A549 (cell line): ENCODE measurements around the gene LYSMD1. TPM values are rescaled to one million over a fixed set of nuclear protein-coding genes. Genes with fewer than 3 reads are reported as not detected.
A peak's percentile ranks its signal among the peaks of the same experiment; 100 is the strongest.

Experiments
- ATAC-seq, 2 experiments: fragments of 200-7000 bp in 1 of 2; fragments of >200 bp in 1 of 2; cut with Nextera tagmentation in 1 of 2; cut with Tn5 transposase in 1 of 2; 3 replicates each; pipeline versions ENCODE4 v1.8.0 to v1.9.1; 2018 to 2020; ENCODE audit warnings: mild to moderate bottlenecking in 1 of 2, moderate library complexity in 1 of 2
- CTCF ChIA-PET: fragments of 300-600 bp; sonication (Branson Sonifier 250); formaldehyde crosslinking; extraction: SDS; loops from one replicate; lab custom pipeline; 2021; ENCODE audit warnings: antibody characterized with exemption, inconsistent platforms; lab: Yijun Ruan, JAX
- POLR2A ChIA-PET: fragments of 350-600 bp; formaldehyde crosslinking; extraction: SDS; loops from one replicate; lab custom pipeline; 2021; ENCODE audit warnings: antibody characterized with exemption, inconsistent platforms; lab: Yijun Ruan, JAX
- DNase-seq, 2 experiments: peaks; one replicate each; pipeline versions ENCODE4 v3.0.0 to v3.0.0-alpha.2; 2011 to 2016; ENCODE audit warnings: low read depth in 1 of 2, low spot score in 1 of 2
- FAIRE-seq: peaks from 2 replicates; lab custom pipeline; 2011; peaks lifted over from hg19 to GRCh38; lab: Jason Lieb, UNC
- H3K27ac ChIP-seq, 2 experiments: fragments of >200 bp; sonication (Bioruptor Twin); formaldehyde crosslinking; 3 replicates each; pipeline ENCODE4 v1.5.1; 2016 to 2017
- H3K4me1 ChIP-seq: fragments of >200 bp; sonication (Bioruptor Twin); formaldehyde crosslinking; 3 replicates; pipeline ENCODE4 v1.6.1; 2016
- H3K4me2 ChIP-seq: fragments of >200 bp; sonication (Bioruptor Twin); formaldehyde crosslinking; 3 replicates; pipeline ENCODE4 v1.6.1; 2016
- H3K4me3 ChIP-seq: fragments of >200 bp; sonication (Bioruptor Twin); formaldehyde crosslinking; 3 replicates; pipeline ENCODE4 v1.5.1; 2016
- H3K9me3 ChIP-seq: fragments of >200 bp; sonication (Bioruptor Twin); formaldehyde crosslinking; 3 replicates; pipeline ENCODE4 v1.6.1; 2016
- CBX8 ChIP-seq: fragments of 200-600 bp; sonication (generic); IDR thresholded peaks from 2 replicates; pipeline ENCODE4 v1.6.1; 2016
- CEBPB ChIP-seq, 2 experiments: fragments of >200 bp in 1 of 2; sonication (Bioruptor Twin) in 1 of 2; formaldehyde crosslinking in 1 of 2; IDR thresholded peaks; 2 replicates each; pipeline ENCODE4 v1.6.1; 2012 to 2016
- FOSB ChIP-seq: fragments of 250-450 bp; sonication (Bioruptor Pico); IDR thresholded peaks from 2 replicates; pipeline ENCODE4 v1.5.0; 2020; ENCODE audit warnings: mild to moderate bottlenecking, moderate library complexity
- FOXS1 ChIP-seq: fragments of 250-450 bp; sonication (Bioruptor Pico); IDR thresholded peaks from 2 replicates; pipeline ENCODE4 v1.5.0; 2020; ENCODE audit warnings: mild to moderate bottlenecking, moderate library complexity
- HDAC2 ChIP-seq: fragments of 200-600 bp; sonication (generic); IDR thresholded peaks from 2 replicates; pipeline ENCODE4 v1.6.1; 2016
- HES2 ChIP-seq: fragments of >200 bp; sonication (Bioruptor Twin); formaldehyde crosslinking; IDR thresholded peaks from 2 replicates; pipeline ENCODE4 v1.6.1; 2016
- HEYL ChIP-seq: fragments of 250-450 bp; sonication (Bioruptor Pico); IDR thresholded peaks from 2 replicates; pipeline ENCODE4 v1.8.0; 2021; ENCODE audit warnings: mild to moderate bottlenecking, moderate library complexity
- HOXA7 ChIP-seq: fragments of 250-450 bp; sonication (Bioruptor Pico); IDR thresholded peaks from 2 replicates; pipeline ENCODE4 v1.5.0; 2020; ENCODE audit warnings: mild to moderate bottlenecking, moderate library complexity
- JUNB ChIP-seq: fragments of >200 bp; sonication (Bioruptor Twin); formaldehyde crosslinking; IDR thresholded peaks from 2 replicates; pipeline ENCODE4 v1.6.1; 2016
- MAFK ChIP-seq: fragments of 450-650 bp; IDR thresholded peaks from 2 replicates; pipeline ENCODE4 v1.6.1; 2014; ENCODE audit not compliant: partially characterized antibody
- MYC ChIP-seq: IDR thresholded peaks from 2 replicates; pipeline ENCODE4 v1.6.1; 2012; ENCODE audit warnings: mild to moderate bottlenecking, inconsistent platforms, low read length, improper control_type of control experiment, borderline replicate concordance
- NR3C1 ChIP-seq: fragments of >200 bp; sonication (Bioruptor Twin); formaldehyde crosslinking; IDR thresholded peaks from 3 replicates; pipeline ENCODE4 v1.6.1; 2017
- PHF8 ChIP-seq: fragments of 200-600 bp; sonication (generic); IDR thresholded peaks from 2 replicates; pipeline ENCODE4 v1.6.1; 2016; ENCODE audit warnings: low read depth, mild to moderate bottlenecking, antibody characterized with exemption, moderate library complexity, borderline replicate concordance
- POLR2A ChIP-seq: IDR thresholded peaks from 2 replicates; pipeline ENCODE4 v1.6.1; 2012; ENCODE audit warnings: mild to moderate bottlenecking, low read length
- POLR2AphosphoS2 ChIP-seq: conservative IDR thresholded peaks from 2 replicates; pipeline ENCODE4 v1.6.1; 2012; ENCODE audit warnings: low read length, improper control_type of control experiment, inconsistent platforms
- SMC3 ChIP-seq: fragments of >200 bp; sonication (Bioruptor Twin); formaldehyde crosslinking; IDR thresholded peaks from 3 replicates; pipeline ENCODE4 v1.6.1; 2018; ENCODE audit warnings: inconsistent platforms
- SREBF2 ChIP-seq: fragments of 450-650 bp; IDR thresholded peaks from 2 replicates; pipeline ENCODE4 v1.6.1; 2014; ENCODE audit warnings: mild to moderate bottlenecking, moderate library complexity
- TFCP2L1 ChIP-seq: fragments of 250-450 bp; sonication (Bioruptor Pico); IDR thresholded peaks from 2 replicates; pipeline ENCODE4 v1.5.0; 2021; ENCODE audit warnings: mild to moderate bottlenecking
- ZSCAN20 ChIP-seq: fragments of 250-450 bp; sonication (Bioruptor Pico); IDR thresholded peaks from 2 replicates; pipeline ENCODE4 v1.8.0; 2022; ENCODE audit warnings: mild to moderate bottlenecking, moderate library complexity
- WGBS: methylation state at CpG from one replicate; pipeline ENCODE4 v1.1.6; 2017; ENCODE audit errors: missing lambda C conversion rate; 5-methylcytosine and 5-hydroxymethylcytosine counted together
- polyA plus RNA-seq, 4 experiments: library from polyadenylated mRNA; depleted of rRNA in 3 of 4; stranded (reverse); fragments of >200 nt; fragmentation: RNase III in 1 of 4; extraction: RNeasy Plus Mini Kit Qiagen cat#74134 plus additional on column Dnase treatment in 1 of 4; gene quantifications; 2 replicates in 3 of 4; 3 replicates in 1 of 4; pipeline ENCODE4 v1.2.3, GENCODE V29; 2011 to 2017
- TF ChIP-seq, protein P1 (sequence below): IDR thresholded peaks from 2 replicates; pipeline ENCODE4 v1.6.1; 2012
- TF ChIP-seq, protein P2 (sequence below): fragments of >200 bp; sonication (Bioruptor Twin); formaldehyde crosslinking; IDR thresholded peaks from 3 replicates; pipeline ENCODE4 v1.6.1; 2016

Gene LYSMD1
- polyA plus RNA-seq, 2 of the 4 experiments (the other 2 are of a cell fraction) = 7.0 to 10.5 TPM

- ChIA-PET POLR2A (interaction anchor here (2.1 kb wide), 1 partner anchor 23 kb away, joined by 12 read pairs; the partner anchor contains the start of gene VPS72), CTCF (interaction anchor here (0.6 to 3.1 kb wide), 5 partner anchors 10 to 170 kb away, joined by 3 to 10 read pairs (median 3); partner anchors contain the start of genes PSMD4 and TNFAIP8L2)
- TF ChIP-seq HES2 (no peak), FOXS1 (CRISPR knock-in tag) (no peak), CEBPB (IDR thresholded peaks at IDR 0.05) (no peak), NR3C1 (no peak), TFCP2L1 (CRISPR knock-in tag) (no peak), POLR2A (no peak)
- Histone ChIP-seq H3K27ac (peak overlapping the region; percentile 81 to 91), H3K4me2 (peak overlapping the region; percentile 93), H3K9me3 (no peaks in the 10 kb centered on the region), H3K4me1 (peaks cover 14% of the 10 kb centered on the region; the same call in 2 of the 3 replicates), H3K4me3 (peak overlapping the region; percentile 75)
- WGBS = 3% methylated on average over 15 of the region's 15 CpGs
- ATAC-seq (peak; percentile 22 to 58; a peak in 5 of 6 replicates), FAIRE-seq (no peak), DNase-seq (peak; percentile 36 to 39)
These were observed 829 bp upstream of the LYSMD1 start for GRCh38 chr1:151166505-151166956.

GRCh38 chr1:151165281-151165737 is 393 bp downstream of the LYSMD1 start:
- Histone ChIP-seq H3K4me1 (peaks cover 14% of the 10 kb centered on the region; the same call in 2 of the 3 replicates), H3K9me3 (no peaks in the 10 kb centered on the region), H3K27ac (peak overlapping the region; percentile 86 to 91), H3K4me3 (peak overlapping the region; percentile 75), H3K4me2 (peak overlapping the region; percentile 98)
- no peak for FAIRE-seq
- 6% methylated on average over 15 of the region's 15 CpGs for WGBS
- TF ChIP-seq, protein P1, sequence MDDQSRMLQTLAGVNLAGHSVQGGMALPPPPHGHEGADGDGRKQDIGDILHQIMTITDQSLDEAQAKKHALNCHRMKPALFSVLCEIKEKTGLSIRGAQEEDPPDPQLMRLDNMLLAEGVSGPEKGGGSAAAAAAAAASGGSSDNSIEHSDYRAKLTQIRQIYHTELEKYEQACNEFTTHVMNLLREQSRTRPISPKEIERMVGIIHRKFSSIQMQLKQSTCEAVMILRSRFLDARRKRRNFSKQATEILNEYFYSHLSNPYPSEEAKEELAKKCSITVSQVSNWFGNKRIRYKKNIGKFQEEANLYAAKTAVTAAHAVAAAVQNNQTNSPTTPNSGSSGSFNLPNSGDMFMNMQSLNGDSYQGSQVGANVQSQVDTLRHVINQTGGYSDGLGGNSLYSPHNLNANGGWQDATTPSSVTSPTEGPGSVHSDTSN = no peak
- peak; percentile 93 for TF ChIP-seq PHF8
- ChIA-PET POLR2A (interaction anchor here (2.1 kb wide), 1 partner anchor 24 kb away, joined by 12 read pairs; the partner anchor contains the start of gene VPS72), CTCF (interaction anchor here (0.7 to 3.1 kb wide), 4 partner anchors 9 to 141 kb away, joined by 3 to 10 read pairs (median 4); partner anchors contain the start of gene TNFAIP8L2)
- peak; percentile 12 to 57; a peak in 5 of 6 replicates for ATAC-seq
- DNase-seq = peak; percentile 18 to 44

DNA sequence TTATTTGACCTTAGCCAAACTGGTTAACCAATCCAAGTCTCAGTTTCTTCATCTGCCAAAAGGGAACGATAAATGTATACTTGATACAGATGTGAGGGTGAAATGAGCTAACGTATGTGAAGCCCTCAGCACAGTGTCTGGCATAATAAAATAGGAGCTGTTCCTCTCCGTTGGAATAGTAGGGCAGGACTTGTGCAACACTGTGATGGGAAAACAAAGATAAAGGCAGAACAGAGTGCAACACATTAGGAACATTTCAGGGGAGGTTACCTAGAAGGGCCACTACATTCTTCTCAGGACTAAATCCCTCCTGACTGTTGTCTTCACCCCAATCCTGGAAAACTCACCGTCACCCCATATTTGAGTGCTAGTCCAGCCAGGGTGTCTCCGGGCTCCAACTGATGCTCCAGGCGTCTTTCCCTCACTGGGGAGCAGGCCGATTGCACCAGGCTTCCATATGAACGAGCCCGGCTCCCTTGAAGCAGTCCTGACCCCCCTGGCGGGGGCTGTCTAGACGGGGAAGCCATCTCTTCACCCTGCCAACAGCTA is 896 bp downstream of the LYSMD1 start:
- ATAC-seq = peak in 1 of 2 experiments; percentile 14; a peak in 1 of 6 replicates
- DNase-seq = no peak
- ChIA-PET CTCF (interaction anchor here (0.5 to 3.1 kb wide), 5 partner anchors 8 to 270 kb away, joined by 3 to 10 read pairs (median 4); partner anchors contain the start of gene TNFAIP8L2), POLR2A (interaction anchor here (2.1 kb wide), 1 partner anchor 25 kb away, joined by 12 read pairs; the partner anchor contains the start of gene VPS72)
- peak overlapping the region; percentile 98 for H3K4me2 ChIP-seq
- WGBS = 61% methylated on average over 11 of the region's 11 CpGs
- TF ChIP-seq SREBF2 = no peak
- no peak for TF ChIP-seq HDAC2
- no peak for TF ChIP-seq SMC3
- TF ChIP-seq MYC = no peak
- TF ChIP-seq HEYL (CRISPR knock-in tag) = no peak
- no peak for TF ChIP-seq MAFK
- TF ChIP-seq HES2 = no peak
- no peak for TF ChIP-seq POLR2AphosphoS2
- TF ChIP-seq JUNB = no peak
- TF ChIP-seq, protein P2, sequence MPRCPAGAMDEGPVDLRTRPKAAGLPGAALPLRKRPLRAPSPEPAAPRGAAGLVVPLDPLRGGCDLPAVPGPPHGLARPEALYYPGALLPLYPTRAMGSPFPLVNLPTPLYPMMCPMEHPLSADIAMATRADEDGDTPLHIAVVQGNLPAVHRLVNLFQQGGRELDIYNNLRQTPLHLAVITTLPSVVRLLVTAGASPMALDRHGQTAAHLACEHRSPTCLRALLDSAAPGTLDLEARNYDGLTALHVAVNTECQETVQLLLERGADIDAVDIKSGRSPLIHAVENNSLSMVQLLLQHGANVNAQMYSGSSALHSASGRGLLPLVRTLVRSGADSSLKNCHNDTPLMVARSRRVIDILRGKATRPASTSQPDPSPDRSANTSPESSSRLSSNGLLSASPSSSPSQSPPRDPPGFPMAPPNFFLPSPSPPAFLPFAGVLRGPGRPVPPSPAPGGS = no peak
- no peak for TF ChIP-seq FOSB
- no peak for TF ChIP-seq ZSCAN20 (CRISPR knock-in tag)
- TF ChIP-seq HOXA7 (CRISPR knock-in tag) = no peak
- no peak for TF ChIP-seq CBX8
- H3K27ac ChIP-seq = peak overlapping the region; percentile 86 to 91
- H3K4me1 ChIP-seq = peaks cover 14% of the 10 kb centered on the region; the same call in 2 of the 3 replicates
- H3K4me3 ChIP-seq = peak overlapping the region; percentile 75
- no peaks in the 10 kb centered on the region for H3K9me3 ChIP-seq
- FAIRE-seq = no peak
